ENCODE data around the gene RBM7.

RBM7 gene, protein sequence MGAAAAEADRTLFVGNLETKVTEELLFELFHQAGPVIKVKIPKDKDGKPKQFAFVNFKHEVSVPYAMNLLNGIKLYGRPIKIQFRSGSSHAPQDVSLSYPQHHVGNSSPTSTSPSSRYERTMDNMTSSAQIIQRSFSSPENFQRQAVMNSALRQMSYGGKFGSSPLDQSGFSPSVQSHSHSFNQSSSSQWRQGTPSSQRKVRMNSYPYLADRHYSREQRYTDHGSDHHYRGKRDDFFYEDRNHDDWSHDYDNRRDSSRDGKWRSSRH

DNA sequence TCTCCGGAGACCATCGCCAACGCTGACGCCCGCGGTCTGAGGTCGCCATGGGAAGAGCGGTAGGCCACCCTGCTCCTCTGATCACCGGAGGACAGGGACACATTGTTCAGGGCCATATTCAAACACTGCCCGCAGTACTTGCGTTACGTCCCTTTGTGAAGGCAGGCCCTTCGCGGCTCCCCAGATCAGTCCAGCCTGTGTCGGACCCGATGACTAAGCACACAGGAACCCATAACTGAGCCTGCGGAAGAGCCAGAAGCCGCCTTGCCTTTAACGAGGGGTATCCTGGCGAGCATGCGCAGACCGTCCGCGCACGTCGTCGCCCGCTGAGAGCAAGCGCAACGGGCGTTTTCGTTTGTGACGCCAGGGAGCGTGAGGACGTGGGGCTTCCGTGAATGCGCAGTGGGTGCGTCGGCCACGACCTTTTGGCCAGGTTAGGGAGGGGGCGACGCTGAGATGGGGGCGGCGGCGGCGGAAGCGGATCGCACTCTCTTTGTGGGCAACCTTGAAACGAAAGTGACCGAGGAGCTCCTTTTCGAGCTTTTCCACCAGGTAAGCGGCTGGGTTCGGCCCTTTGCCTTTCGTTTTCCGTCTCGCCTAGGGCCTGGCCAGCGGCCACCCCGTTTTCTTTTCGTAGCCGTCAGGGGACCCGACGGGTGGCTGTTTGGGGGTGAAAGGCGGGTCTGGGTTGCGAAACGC lies at the start of gene RBM7, which contains the start of gene C11orf71:
Gene RBM7, plus strand, starts transcription at position 451 of the 699 bp plus-strand sequence. Its CDS starts 6 bp downstream, at position 457.
Gene C11orf71, minus strand, starts transcription at position 296 of the 699 bp plus-strand sequence. Its CDS starts 180 bp downstream, at position 116.
- peak; percentile 99 for DNase-seq (ENCODE audit: low read depth)

DNA sequence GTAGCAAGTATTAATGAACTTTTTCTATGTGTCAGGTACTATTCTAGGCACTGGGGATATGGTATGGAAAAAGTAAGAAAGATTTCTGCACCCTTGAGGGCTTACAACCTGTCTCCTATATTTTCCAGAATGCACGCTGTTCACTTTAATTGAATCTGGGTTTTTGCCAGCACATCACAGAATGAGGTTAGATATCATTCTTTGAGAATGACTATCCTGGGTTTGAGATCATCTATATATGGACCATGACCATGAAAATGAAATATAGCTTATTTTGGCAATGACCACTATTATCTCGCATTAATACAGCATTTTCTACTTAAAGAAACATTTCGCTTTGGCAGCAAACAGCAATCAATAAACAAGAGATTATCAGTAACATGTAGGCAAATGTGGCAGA lies 47.0 kb upstream of the RBM7 start:
- DNase-seq (ENCODE audit: low read depth), result no peak

DNA sequence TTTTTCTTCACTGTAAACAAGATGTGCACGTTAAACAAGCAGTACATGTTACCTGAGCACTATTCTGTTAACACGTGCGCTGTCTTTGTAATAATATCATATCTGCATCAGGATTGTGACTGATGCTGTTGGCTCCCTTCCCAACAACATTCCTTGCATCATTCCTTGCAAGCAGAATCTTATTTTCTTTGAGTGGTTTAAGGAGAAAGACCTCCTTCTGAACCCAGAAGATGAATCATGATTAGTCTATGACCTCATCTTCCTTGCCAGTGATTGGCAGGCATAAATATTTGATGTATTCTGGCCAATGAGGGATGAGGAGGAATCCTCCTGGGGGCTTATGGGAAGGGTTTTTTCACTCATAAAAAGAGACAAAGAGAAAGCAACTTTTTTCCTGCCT lies 46.4 kb upstream of the RBM7 start:
- peak; percentile 30 for DNase-seq (ENCODE audit: low read depth)

DNA sequence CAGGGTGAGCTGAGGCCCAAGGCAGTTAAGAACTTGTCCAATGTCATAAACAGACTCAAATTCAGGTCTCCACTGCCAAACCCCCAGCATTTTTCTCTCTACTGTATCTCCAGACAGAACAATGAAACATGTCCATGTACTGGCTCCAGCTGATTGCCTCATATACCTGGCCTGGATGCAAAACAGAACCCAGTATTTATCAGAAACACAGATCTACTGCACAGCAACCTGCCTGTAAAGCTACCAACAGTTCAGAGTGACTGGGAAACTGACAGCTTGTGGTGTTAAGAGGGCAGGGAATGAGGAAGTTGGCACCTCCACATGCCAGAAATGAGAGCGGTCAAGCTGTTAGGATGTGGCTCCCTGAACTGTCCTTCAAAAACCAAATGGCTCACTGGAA lies 41.8 kb upstream of the RBM7 start:
- no peak for DNase-seq (ENCODE audit: low read depth)

DNA sequence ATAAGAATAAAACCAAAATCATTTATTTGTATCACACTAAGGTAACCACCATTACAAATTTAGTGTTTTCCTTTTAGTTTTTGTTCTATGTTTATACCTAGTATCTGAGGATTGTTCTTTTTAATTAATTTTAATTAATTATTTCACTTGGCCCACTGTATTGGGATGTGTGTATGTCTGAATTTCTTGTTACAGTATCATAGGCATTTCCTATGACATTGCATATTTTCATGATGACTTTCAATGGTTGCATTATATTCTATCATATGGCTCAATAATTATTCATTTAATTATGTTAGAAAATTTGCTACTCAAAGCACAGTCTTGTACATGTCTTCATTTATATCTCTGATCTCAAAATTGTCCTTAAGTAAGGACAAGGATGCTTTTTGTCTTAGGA lies 41.1 kb upstream of the RBM7 start:
- no peak for DNase-seq (ENCODE audit: low read depth)

DNA sequence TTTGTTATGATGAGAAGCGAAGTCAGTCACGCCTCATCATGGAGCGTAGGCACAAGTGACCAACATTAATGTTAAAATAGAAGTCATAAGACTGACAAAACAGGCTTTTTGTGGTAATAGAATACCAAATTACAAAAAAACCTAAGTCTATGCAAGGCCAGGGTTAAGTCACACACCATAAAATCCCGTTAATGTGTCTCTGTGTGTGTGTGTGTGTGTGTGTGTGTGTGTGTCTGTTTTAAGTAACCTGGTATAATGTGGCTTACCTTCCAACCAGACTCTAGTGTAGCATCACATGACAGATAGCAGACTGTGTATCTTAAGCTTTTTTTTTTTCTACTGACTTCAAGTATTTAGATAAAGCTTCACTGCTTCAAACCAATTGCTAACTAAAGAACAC lies 38.1 kb upstream of the RBM7 start:
- DNase-seq (ENCODE audit: low read depth), result no peak

DNA sequence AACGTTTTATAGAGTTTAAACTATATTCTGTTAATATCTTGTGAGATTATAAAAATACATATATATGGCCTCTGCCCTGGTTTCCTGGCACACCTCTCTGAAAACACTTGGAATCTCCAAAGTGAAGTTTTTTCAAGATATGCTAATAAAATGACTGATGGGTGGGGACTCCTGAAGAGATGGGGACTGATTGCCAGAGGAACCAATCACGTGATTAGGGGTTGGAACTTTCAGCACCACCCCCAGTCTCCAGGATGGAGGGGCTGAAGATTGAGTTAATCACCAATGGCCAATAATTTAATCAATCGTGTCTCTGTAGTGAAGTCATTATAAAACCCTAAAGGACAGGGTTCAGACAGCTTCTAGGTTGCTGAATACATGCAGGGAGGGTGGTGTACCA lies 37.5 kb upstream of the RBM7 start:
- no peak for DNase-seq (ENCODE audit: low read depth)

DNA sequence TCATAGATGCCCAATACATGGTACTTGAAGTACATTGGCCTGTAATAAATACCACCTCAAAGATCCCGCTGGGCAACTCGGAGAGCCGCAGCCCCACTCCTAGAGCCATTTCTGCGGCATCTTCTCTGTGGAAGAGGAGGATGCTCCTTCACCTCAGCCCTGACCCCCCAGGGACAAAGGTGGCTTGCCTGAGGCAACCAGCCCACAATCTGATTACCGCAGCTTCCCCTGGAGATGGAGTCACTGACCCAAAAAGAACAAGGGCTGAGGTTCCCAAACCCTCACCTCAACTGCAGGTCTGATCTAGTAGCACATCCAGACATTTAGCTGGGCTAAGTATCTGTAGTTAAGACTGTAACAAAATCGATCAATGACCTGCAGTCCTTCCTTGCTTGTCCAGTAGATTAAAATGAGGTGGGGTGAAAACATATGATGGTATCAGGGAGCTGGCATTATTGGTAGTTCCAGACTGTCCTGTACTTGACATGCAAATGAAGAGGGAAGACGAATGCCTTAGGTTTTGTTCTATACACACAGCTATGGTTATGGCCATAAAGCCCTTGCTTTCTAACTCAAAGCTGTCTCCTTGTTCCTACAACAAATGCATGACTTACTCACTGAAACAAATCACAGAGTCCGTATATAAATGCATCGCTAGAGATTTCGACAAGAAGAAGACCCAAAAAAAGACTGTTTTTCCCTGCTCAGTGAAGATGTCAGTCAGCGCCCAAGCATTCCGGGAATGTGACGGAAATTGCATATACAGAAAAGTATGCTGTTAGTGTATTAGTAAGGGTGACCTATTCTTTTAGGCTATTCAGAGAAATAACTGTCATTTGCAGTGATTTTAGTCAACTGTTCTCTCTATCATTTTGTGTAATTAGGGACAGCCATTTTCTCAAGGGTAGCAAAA lies 33.9 kb upstream of the RBM7 start:
- DNase-seq (ENCODE audit: low read depth), result peak; percentile 16

DNA sequence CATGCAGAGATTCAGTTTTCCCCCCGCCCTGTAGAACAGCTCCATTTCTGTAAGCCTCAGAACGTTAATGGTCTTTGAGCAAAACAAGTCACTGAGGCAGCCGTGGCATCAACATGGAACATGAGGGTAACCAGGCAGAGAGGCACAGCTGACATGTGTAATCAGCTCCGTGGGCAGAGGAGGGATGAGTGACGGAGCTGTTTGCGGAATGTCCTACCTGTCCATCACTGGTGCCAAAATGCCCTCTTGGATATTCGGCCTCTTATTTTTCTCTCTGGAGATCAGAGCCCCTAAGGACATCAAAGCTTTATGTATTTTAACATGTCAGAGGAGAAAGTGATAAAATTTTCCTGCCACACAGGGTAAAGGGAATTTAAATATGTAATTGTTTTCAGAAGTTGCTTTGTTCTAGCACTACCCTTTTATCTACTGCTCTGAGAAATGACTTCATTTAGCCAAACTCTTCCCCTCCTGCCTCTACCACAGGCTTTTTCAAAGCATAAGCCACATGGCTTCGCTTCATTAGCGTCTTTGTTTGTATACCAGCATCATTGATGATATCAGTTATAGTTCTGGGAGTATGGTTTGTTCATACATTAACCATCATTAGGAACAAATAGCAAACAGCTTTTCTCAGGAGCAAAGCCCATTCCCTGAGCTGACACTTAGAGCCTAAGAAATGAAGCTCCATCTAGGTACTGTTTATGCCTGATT lies 33.1 kb upstream of the RBM7 start:
- DNase-seq (ENCODE audit: low read depth), result no peak

DNA sequence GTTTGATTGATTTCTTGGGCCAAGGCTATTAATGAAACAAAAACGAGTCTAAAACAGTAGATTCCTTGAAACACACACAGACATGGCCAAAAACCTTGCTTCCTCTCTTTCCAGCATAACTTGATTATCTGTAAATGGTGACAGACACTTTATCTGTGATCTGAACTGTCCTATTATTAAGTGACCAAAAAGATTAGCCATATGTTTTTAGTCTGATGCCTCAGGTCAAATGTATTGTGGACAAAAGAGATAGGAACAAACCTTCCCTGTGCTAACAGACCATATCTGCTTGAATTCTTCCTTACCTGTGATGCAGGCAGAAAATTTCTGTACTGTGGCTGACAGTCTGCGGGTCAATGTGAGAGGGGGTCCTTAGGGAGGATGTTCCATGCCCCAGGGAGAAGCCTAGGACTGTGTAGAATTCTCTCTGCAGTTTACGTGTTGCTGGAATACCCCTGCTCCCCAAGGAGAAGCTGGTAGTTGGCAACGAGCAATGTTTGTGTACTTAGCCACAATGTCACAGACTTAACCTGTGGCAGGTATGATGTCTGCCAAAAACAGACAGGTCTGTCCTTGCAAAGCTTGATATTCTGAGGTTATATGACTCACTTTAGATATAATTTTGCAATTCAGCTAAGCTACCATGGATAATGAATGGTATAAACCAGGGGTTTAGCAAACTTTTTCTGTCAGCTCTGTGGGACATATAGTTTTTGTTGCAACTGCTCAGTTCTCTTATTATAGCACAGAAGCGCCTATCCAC lies 31.4 kb upstream of the RBM7 start:
- no peak for DNase-seq (ENCODE audit: low read depth)

DNA sequence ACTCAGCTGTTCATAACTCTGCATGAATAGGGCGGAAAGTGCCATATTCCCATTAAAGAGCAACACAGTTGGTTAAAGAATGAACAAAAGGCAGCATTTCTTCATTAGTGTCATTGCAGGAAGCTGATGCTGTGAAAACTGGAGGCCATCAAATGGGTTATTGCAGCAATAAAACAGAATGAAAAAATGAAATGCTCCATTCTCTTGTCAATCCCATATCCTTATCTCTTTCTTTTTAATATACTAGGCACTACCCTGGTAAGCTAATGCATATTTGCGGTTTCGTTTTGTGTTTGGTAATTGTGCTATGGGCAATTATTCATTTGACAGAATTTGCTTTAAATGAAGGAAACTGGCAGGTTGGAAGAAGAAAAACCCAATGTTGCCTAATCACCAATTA lies 25.4 kb upstream of the RBM7 start:
- no peak for DNase-seq (ENCODE audit: low read depth)

DNA sequence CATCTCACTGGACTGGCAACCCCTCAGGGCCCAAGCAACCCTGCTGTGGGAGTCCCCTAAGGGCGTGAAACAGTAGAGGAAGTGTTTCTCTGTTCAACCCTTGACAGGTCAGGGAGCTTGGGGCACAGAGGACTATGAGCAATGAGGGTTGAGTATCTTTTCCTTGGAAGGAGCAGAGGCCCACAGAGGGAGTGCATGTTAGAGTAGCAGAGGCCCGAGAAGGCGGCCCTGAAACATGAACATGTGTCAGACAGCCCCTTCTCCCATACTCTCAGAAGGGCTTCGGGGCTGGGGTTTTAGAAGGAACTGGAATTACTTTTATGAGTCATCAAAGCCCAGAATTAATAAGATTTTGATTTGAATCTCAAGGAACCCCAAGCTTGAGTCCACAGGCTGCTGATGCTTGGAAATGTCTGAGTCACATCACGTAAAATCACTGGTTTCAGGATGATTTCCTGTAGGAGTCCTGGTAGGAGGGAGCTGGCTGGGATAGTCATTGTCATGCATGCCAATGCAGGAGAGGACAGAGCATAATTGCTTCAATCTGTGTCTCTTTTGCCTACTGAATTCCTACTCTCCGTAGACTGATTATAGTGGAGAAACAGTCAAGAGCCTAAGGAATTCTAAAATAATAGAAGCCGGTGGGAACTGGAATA lies 22.7 kb upstream of the RBM7 start:
- peak; percentile 79 for DNase-seq (ENCODE audit: low read depth)

DNA sequence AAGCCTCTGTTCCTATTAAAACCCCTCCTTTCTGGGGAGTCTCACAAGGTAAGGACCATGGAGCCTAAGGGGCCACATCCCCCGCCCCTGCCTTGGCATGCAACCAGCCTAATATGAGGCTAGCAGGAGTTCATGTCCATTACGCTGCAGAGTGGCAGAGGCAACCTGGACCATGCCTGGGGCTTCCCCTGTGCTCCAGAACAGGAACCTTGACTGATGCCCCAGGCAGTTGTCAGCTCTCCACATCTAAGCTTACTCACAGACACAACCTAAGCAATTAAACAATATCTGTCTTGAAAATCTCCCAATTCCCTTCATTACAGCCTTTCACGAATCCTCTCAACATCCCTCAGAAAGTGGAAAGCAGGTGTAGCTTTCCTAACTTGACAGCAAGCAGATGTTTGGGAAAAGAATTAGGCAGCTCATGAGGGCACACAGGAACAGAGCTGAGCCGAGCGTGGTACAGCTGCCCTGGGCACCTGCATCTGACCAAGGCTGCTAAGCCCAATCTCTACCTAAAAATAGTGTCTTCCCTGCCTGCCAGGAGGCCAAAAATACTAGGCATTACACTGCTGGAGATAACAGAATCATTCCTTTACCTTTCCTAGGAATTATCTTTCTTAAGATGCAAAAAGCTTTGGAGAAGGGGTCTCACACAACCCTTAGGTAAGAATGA lies 20.9 kb upstream of the RBM7 start:
- no peak for DNase-seq (ENCODE audit: low read depth)

DNA sequence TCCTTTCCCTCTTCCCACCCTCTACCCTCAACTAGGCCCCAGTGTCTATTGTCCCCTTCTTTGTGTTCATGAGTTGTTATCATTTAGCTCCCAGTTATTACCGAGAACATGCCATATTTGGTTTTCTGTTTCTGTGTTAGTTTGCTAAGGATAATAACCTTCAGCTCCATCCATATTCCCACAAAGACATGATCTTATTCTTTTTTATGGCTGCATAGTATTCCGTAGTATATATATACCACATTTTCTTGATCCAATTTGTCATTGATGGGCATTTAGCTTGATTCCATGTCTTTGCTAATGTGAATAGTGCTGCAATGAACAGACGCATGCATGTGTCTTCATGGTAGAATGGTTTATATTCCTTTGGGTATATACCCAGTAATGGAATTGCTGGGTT lies 18.0 kb upstream of the RBM7 start:
- DNase-seq (ENCODE audit: low read depth), result no peak

DNA sequence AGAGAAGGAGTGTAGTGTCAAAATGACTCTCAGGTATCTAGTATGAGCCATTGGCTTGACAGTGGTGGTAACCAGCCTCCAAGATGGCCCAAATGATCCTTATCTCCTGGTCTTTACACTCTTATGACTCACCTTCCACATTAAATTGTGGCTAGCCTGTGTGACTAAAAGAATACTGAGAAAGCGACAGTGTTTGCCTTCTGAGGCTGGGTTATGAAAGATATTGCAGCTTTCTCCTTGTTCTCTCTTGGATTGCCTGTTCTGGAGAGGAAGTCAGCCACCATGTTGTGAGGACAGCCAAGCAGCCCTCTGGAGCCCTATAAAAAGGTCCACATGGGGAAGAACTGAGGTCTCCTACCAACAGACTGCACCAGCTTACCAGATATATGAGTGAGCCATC lies 16.0 kb upstream of the RBM7 start:
- no peak for DNase-seq (ENCODE audit: low read depth)

DNA sequence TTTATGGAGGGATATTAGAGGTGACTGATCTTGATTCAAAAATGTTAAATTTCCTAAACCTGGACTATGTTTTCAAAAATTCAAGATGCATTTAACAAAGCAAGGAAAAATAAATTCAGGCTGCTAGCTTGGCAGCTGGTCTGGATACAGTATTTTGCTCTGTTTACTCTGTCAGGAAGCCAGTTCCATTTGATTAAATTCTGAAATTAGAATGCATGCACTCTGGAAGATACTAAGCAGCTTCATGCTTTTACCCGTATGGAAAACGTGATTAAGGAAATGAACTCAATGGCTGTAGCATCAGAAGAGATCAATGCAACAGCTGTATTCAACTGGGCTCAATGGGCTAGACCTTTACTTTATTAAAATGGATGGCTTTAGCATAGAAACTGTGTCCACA lies 14.3 kb upstream of the RBM7 start:
- DNase-seq (ENCODE audit: low read depth), result no peak

DNA sequence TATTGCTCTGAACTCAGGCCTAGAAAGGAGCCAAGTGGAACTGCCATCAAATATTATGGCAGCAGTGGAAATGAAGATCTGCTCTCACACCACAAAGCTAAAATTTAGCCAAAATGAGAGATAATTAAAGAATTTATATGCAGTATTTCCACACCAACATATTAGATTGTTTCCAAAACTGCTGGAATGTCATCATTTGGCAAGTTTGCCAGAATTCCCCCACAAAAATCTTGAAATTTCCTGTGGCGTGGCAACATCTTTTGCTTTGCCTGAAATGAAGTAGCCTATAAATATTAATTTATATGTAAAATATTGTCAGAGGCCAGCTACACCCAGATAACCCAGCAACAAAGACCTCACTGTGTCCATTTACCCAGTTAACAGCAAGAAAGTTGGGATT lies 13.9 kb upstream of the RBM7 start:
- DNase-seq (ENCODE audit: low read depth), result peak; percentile 16

DNA sequence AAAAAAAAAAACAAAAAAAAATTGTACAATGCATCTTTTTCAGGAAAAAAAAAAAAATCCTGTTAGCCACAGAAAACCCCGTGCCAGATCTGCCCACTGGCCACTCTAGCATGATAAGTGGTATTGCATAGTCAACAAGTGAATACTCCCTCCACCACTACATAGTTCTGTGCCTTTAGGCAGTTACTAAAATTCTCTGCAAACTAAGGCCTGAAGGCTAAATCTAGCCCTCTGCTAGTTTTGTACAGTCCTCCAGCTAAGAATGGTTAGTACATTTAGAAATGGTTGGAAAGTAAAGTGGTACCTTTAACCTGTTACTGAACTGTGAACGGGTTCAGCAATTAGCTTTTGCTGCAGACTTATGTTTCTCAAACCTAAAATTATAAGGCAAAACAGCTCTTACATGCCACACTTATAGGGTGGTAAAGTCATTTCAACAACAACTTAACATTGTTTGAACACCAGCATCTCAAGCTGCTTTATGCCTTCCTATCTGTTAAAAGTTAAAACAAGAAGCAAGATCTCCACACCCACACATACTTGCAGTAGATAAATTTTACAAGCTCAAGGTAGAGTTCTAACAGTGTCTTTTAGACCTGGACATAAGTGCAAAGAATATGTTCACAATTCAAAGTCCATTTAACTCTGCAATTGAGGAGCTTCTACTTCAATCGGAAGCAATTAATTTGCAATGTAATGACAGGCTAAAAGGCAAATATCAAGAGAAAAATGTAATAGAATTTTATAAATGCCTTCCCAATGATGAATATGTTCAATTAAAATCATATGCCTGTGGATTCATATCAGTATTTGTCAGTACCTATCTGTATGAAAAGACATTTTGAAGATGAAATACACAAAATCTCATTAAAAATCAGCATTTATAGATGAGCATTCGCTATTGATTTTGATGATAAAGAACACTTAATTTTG lies 7.5 kb upstream of the RBM7 start:
- no peak for DNase-seq (ENCODE audit: low read depth)

DNA sequence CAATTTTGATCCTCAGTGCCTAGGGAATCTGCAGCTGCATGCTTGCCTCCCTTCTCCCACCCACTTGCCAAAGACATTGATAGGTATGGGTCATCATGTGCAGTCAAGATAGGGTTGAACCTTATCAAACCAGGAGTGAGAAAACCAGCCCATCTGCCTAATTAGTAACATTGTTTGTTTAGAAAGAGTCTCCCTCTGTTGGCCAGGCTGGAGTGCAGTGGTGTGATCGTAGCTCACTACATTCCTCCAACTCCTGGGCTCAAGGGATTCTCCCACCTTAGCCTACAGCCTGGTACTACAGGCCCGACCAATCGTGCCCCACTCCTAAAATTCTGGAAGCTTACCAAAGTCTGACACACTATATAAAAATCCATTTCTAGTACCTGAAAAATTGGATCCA lies 4.7 kb upstream of the RBM7 start:
- no peak for DNase-seq (ENCODE audit: low read depth)

All from fibroblast of gingiva (primary cell).